ENCODE data around the gene CFTR.

Gene CFTR

DNA sequence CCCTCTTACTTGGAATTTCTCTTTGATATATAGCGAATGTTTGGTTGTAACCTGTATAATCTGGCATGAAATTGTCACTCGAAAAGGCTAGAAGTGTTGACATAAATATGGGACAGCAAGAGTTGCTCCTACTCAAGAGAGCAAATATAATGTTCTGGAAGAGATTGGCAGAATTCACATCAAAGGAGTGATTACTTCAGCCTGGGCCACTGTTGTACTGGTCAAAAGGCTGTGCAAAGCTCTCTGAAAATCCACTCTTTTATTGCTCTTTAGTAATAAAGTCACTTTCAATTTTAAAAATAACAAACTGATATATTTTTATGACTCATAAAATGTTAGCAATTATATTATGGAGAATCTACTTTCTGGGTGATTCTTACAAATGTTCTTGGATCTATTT, 58.2 kb downstream of the CFTR start:
- Histone ChIP-seq H3K36me3 (ENCODE audit: insufficient read depth, low read length) (no peaks in the 10 kb centered on the region), H3K9me3 (ENCODE audit: control insufficient read depth, insufficient read depth, low read length) (no peaks in the 10 kb centered on the region), H3K9ac (ENCODE audit: low read depth, low read length) (no peak overlapping the region), H3K4me1 (ENCODE audit: insufficient read depth, low read length) (no peaks in the 10 kb centered on the region)

GRCh38 chr7:117544061-117544460, 64.2 kb downstream of the CFTR start:
- H3K9me3 ChIP-seq (ENCODE audit: control insufficient read depth, insufficient read depth, low read length) = no peaks in the 10 kb centered on the region
- H3K9ac ChIP-seq (ENCODE audit: low read depth, low read length) = no peak overlapping the region

GRCh38 chr7:117548035-117548434, 68.2 kb downstream of the CFTR start:
- H3K9ac ChIP-seq (ENCODE audit: low read depth, low read length) = no peak overlapping the region
- H3K9me3 ChIP-seq (ENCODE audit: control insufficient read depth, insufficient read depth, low read length) = no peaks in the 10 kb centered on the region
- H3K36me3 ChIP-seq (ENCODE audit: insufficient read depth, low read length) = no peaks in the 10 kb centered on the region
- no peaks in the 10 kb centered on the region for H3K4me1 ChIP-seq (ENCODE audit: insufficient read depth, low read length)

More at GRCh38 chr7:117544061-117544460, 64.2 kb downstream of the CFTR start:
- H3K36me3 ChIP-seq (ENCODE audit: insufficient read depth, low read length) = no peaks in the 10 kb centered on the region
- no peaks in the 10 kb centered on the region for H3K4me1 ChIP-seq (ENCODE audit: insufficient read depth, low read length)

DNA sequence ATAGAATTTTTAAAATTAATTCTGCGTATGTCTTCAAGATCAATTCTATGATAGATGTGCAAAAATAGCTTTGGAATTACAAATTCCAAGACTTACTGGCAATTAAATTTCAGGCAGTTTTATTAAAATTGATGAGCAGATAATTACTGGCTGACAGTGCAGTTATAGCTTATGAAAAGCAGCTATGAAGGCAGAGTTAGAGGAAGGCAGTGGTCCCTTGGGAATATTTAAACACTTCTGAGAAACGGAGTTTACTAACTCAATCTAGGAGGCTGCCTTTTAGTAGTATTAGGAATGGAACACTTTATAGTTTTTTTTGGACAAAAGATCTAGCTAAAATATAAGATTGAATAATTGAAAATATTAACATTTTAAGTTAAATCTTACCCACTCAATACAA, 70.8 kb downstream of the CFTR start:
- Histone ChIP-seq H3K9ac (ENCODE audit: low read depth, low read length) (no peak overlapping the region), H3K36me3 (ENCODE audit: insufficient read depth, low read length) (no peaks in the 10 kb centered on the region), H3K9me3 (ENCODE audit: control insufficient read depth, insufficient read depth, low read length) (no peaks in the 10 kb centered on the region), H3K4me1 (ENCODE audit: insufficient read depth, low read length) (no peaks in the 10 kb centered on the region)

- Histone ChIP-seq H3K36me3 (ENCODE audit: insufficient read depth, low read length) (no peaks in the 10 kb centered on the region), H3K9me3 (ENCODE audit: control insufficient read depth, insufficient read depth, low read length) (no peaks in the 10 kb centered on the region), H3K4me1 (ENCODE audit: insufficient read depth, low read length) (no peaks in the 10 kb centered on the region), H3K9ac (ENCODE audit: low read depth, low read length) (no peak overlapping the region)
Measured at GRCh38 chr7:117552660-117553059, 72.8 kb downstream of the CFTR start.

- Histone ChIP-seq H3K4me1 (ENCODE audit: insufficient read depth, low read length) (no peaks in the 10 kb centered on the region), H3K36me3 (ENCODE audit: insufficient read depth, low read length) (no peaks in the 10 kb centered on the region), H3K9me3 (ENCODE audit: control insufficient read depth, insufficient read depth, low read length) (no peaks in the 10 kb centered on the region), H3K9ac (ENCODE audit: low read depth, low read length) (no peak overlapping the region)
Measured at GRCh38 chr7:117555260-117555659, 75.4 kb downstream of the CFTR start.

GRCh38 chr7:117559391-117559790, 79.6 kb downstream of the CFTR start:
- no peaks in the 10 kb centered on the region for H3K9me3 ChIP-seq (ENCODE audit: control insufficient read depth, insufficient read depth, low read length)
- H3K36me3 ChIP-seq (ENCODE audit: insufficient read depth, low read length) = no peaks in the 10 kb centered on the region
- no peak overlapping the region for H3K9ac ChIP-seq (ENCODE audit: low read depth, low read length)
- no peaks in the 10 kb centered on the region for H3K4me1 ChIP-seq (ENCODE audit: insufficient read depth, low read length)

- H3K9ac ChIP-seq (ENCODE audit: low read depth, low read length) = no peak overlapping the region
- no peaks in the 10 kb centered on the region for H3K36me3 ChIP-seq (ENCODE audit: insufficient read depth, low read length)
- no peaks in the 10 kb centered on the region for H3K9me3 ChIP-seq (ENCODE audit: control insufficient read depth, insufficient read depth, low read length)
- H3K4me1 ChIP-seq (ENCODE audit: insufficient read depth, low read length) = no peaks in the 10 kb centered on the region
Measured at GRCh38 chr7:117560030-117560429, 80.2 kb downstream of the CFTR start.

GRCh38 chr7:117562759-117563158, 82.9 kb downstream of the CFTR start:
- no peak overlapping the region for H3K9ac ChIP-seq (ENCODE audit: low read depth, low read length)
- no peaks in the 10 kb centered on the region for H3K4me1 ChIP-seq (ENCODE audit: insufficient read depth, low read length)
- H3K9me3 ChIP-seq (ENCODE audit: control insufficient read depth, insufficient read depth, low read length) = no peaks in the 10 kb centered on the region
- no peaks in the 10 kb centered on the region for H3K36me3 ChIP-seq (ENCODE audit: insufficient read depth, low read length)

GRCh38 chr7:117564080-117564479, 84.3 kb downstream of the CFTR start:
- Histone ChIP-seq H3K9ac (ENCODE audit: low read depth, low read length) (no peak overlapping the region), H3K9me3 (ENCODE audit: control insufficient read depth, insufficient read depth, low read length) (no peaks in the 10 kb centered on the region), H3K4me1 (ENCODE audit: insufficient read depth, low read length) (no peaks in the 10 kb centered on the region), H3K36me3 (ENCODE audit: insufficient read depth, low read length) (no peaks in the 10 kb centered on the region)

GRCh38 chr7:117564627-117565026, 84.8 kb downstream of the CFTR start:
- H3K9ac ChIP-seq (ENCODE audit: low read depth, low read length) = no peak overlapping the region
- no peaks in the 10 kb centered on the region for H3K36me3 ChIP-seq (ENCODE audit: insufficient read depth, low read length)
- no peaks in the 10 kb centered on the region for H3K9me3 ChIP-seq (ENCODE audit: control insufficient read depth, insufficient read depth, low read length)
- no peaks in the 10 kb centered on the region for H3K4me1 ChIP-seq (ENCODE audit: insufficient read depth, low read length)

DNA sequence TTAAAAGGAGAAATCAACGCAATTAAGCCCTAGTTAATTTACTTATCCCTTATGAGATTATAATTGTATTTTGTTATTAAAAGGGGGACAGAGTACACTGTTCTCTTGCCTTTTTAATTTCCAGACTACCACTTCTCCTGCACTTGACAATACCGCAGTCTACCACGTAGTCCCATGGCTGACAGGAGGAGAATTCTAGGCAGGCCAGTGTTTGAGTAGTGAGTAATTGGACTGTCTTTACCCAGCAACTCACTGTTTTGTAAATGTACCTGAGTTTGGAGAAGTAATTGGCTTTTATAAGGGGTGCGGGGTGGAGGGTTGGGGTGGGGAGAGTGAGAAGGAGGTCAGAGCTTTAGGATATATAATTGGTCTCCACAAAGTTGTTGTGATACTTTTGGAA, 85.4 kb downstream of the CFTR start:
- Histone ChIP-seq H3K9me3 (ENCODE audit: control insufficient read depth, insufficient read depth, low read length) (no peaks in the 10 kb centered on the region), H3K4me1 (ENCODE audit: insufficient read depth, low read length) (no peaks in the 10 kb centered on the region), H3K36me3 (ENCODE audit: insufficient read depth, low read length) (no peaks in the 10 kb centered on the region), H3K9ac (ENCODE audit: low read depth, low read length) (no peak overlapping the region)

GRCh38 chr7:117567781-117568180, 88.0 kb downstream of the CFTR start:
- H3K9ac ChIP-seq (ENCODE audit: low read depth, low read length) = no peak overlapping the region
- H3K9me3 ChIP-seq (ENCODE audit: control insufficient read depth, insufficient read depth, low read length) = no peaks in the 10 kb centered on the region
- H3K4me1 ChIP-seq (ENCODE audit: insufficient read depth, low read length) = no peaks in the 10 kb centered on the region
- no peaks in the 10 kb centered on the region for H3K36me3 ChIP-seq (ENCODE audit: insufficient read depth, low read length)

GRCh38 chr7:117572856-117573620, 93.2 kb downstream of the CFTR start:
- no peaks in the 10 kb centered on the region for H3K9me3 ChIP-seq (ENCODE audit: control insufficient read depth, insufficient read depth, low read length)
- no peaks in the 10 kb centered on the region for H3K4me1 ChIP-seq (ENCODE audit: insufficient read depth, low read length)
- H3K9ac ChIP-seq (ENCODE audit: low read depth, low read length) = no peak overlapping the region
- H3K36me3 ChIP-seq (ENCODE audit: insufficient read depth, low read length) = no peaks in the 10 kb centered on the region

DNA sequence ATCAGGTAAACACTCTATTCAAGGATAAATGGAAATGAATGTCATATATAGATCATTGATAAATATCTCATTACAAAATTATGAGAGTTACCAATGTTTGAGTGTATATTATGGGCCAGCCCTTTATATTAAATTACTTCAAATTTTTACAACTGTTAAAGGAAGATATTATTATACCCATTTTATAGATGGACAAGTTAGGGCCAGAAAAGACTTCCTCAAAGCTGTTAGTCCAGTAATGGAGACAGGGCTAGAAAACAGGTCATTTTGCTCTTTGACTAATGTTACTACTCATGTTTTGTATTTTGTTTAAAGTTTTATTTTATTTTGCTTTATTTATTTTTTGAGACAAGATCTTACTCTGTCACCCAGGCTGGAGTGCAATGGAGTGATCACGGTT, 101.6 kb downstream of the CFTR start:
- H3K9ac ChIP-seq (ENCODE audit: low read depth, low read length) = no peak overlapping the region
- H3K36me3 ChIP-seq (ENCODE audit: insufficient read depth, low read length) = no peaks in the 10 kb centered on the region
- no peaks in the 10 kb centered on the region for H3K9me3 ChIP-seq (ENCODE audit: control insufficient read depth, insufficient read depth, low read length)
- no peaks in the 10 kb centered on the region for H3K4me1 ChIP-seq (ENCODE audit: insufficient read depth, low read length)

Data from ES-I3 (cell line).